Superior temporal gyrus (tissue), 1 donor: ENCODE data around the gene TCF4.

Source experiments
- DNase-seq: peaks from one replicate; pipeline ENCODE4 v3.0.0-alpha.2; 2016; ENCODE audit errors: extremely low spot score

Gene TCF4

DNA sequence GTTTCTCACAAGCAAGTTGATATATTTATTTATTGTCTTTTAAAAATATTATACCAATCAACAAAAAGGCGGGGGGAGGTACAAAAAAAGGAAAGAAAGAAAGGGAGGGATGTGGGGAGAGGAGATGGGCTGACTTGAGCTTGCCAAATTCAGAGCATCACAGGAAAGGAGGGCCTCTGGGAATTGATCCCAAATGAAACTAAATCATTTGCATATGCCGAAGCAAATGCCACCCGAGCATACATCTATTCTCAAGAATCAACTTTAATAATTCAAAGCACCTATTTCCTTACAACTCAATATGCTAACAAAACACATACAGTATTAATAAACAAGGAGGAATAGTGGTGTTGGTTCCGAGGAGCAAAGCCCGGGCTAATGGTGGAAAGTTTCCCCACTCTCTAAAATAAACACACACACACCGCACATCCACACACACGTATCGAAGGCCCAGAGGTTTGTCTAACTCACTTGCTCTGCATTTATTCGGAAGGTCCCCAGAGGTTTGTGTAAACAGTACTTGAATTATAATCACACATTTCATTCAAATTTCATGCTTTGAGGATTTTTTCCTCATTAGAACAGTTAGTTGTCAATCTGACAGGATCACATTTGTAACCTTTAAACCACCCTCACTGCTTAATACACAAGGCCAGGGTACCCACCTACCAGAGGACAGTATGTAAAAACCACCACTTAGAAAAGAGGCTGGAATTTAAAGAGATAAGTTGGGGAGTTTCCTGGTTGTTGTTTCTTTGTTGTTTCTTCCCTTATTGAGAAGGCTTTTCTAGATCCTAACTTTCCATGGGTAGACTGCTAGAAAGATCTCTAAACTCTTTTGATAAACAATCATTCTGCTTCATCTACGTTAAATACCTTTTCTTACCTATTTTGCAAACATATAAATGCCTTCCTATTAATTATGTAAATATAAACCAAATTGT is 264.7 kb downstream of the TCF4 start:
- peak; percentile 80 for DNase-seq

DNA sequence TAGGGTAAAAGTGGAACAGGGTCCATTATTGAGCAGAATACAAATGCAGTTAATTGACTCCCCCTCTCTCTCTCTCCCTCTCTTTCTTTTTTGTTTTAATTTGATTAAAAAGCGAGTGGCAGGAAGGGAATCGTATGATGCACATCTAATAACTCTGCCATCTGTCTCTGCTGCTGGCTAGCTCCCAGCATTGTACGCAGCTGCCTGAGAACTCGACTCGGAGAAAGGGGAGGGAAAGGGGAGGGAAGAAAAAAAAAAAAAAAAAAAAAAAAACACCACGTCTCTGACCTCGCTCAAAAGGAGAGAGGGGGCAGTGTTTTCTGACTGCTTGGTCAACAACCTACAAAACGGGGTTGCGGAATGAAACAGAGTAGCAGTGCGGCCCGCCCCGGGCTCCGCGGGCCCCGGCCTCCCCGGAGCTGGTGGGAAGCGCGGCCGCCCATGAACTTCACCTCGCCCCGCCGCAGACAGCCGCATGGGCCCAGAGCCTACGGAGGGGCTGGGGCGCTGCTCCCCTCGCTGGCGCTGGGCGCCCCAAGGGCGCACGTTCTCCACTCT is 265.7 kb downstream of the TCF4 start:
- DNase-seq = peak; percentile 96

- DNase-seq = peak; percentile 95
Measured at GRCh38 chr18:55321265-55322177, 266.5 kb downstream of the TCF4 start.

- peak; percentile 85 for DNase-seq
Measured at GRCh38 chr18:55320424-55321264, 267.3 kb downstream of the TCF4 start.

GRCh38 chr18:55319459-55320193 is 268.4 kb downstream of the TCF4 start:
- DNase-seq = peak; percentile 79

DNA sequence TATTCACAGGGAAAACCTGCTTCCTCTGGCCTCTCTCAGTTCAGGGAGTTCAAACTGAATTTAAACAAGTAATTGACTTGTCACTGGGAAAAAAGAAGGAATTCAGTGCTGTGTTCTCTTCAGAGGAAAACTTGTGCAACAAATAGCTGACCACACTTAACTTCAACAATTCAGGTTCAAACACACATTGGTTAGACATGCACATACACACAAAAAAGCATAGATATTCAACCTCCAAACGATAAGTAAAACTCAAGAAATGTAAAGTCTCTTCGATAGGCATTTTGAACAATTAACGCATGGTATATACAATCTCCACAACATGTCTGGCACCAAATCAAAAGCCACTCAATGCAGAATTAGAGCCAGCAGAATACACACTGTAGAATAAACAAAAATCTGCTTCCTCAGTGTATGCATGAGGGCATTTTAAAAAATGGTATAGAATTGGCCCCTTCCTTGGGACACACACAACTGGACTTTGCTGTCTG is 269.0 kb downstream of the TCF4 start:
- DNase-seq = peak; percentile 83

GRCh38 chr18:55317864-55318263 is 270.1 kb downstream of the TCF4 start:
- peak; percentile 78 for DNase-seq

- DNase-seq = no peak
Measured at GRCh38 chr18:55317324-55317723, 270.7 kb downstream of the TCF4 start.

DNA sequence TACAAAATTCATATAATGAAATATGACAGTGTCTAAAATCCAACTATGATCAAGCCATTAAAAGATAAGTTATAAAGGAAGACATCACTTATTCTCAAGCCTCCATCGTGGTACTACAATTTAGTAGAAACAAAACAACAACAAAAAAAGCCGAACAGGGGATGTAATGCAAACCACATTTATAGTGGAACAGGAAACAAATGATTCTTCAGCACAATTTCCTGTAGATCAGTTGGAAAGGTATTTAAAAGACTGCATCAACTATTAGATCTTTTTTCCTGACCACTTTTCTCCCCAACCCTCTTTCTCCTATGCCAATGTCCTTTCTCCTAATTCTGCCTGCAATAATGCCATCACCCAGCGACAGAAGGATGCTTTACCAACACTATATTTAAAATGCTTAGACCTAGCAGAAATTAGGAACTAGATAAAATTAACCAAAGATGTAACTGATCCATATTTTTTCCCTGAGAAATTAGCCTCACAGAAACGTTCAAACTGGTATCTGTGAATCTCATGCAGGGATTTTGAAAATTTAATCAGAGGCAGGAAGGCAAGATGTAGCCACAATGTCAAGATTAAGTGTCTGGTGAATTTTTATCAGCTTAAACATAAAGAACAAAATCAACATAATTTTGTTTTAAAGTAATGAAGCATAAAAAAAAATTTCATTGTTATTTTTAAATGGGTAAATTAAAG is 271.4 kb downstream of the TCF4 start:
- DNase-seq = peak; percentile 70

DNA sequence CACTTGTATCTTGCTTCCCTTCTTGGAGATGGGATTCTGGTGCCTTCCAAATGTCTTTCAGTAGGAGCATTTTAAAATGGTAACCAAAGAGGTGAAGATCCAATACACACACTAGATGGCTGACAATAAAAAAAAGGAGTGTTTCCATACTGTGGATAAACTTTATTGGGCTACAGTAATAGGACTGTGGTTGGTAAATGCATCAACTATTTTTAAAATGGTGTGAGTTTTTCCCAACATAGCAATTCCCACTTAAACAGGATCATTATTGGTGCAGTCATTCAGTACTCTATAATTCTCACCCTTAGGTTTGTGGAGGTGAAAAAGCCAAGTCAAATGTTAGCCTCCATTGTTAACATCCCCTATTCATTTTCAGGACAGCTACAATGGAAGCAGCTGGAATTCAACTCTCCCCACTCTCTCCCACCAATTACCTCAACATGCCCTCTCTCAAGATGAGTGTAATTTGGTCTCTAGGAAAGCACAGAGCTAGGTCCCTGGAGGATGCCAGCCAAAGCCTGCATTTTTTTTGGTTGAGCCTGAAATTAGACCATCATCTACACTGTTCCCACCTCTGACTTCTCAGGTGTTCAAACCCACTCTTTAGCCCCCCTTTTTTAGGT is 273.3 kb downstream of the TCF4 start:
- no peak for DNase-seq

GRCh38 chr18:55314031-55314430 is 274.0 kb downstream of the TCF4 start:
- no peak for DNase-seq

DNA sequence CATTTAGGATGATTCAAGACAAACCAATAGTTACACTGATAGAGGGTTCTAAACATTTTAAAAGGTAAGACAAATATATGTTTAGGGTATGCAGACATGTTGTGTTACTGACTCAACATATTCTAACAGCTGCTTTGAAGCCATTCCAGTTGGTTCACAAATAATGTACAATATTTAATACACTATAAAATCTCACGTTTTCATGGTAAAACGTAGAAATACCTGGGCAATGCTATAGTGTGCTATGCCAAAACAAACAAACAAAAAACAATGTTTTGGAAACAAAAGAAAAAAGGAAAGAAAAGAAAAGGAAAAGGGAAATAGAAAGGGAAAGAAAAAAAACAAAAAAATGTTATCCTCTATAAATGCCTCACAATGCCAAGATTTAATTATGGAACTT is 277.1 kb downstream of the TCF4 start:
- no peak for DNase-seq

GRCh38 chr18:55310044-55310676 is 277.8 kb downstream of the TCF4 start:
- no peak for DNase-seq

DNA sequence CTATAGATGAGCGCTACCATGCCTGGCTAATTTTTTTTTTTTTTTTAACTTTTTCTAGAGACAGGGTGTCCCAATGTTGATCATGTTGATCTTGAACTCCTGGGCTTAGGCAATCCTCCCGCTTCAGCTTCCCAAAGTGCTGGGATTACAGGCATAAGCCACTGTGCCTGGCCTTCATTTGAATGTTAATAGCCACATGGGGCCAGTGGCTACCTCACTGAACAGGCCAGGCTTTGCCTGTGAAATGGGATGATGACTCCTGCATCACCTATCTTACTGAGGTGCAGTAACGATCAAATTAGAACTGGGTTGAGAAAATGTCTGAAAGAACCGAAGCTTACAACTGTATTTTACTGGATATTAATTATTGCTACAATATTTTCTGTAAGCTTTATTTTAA is 278.7 kb downstream of the TCF4 start:
- DNase-seq = no peak

DNA sequence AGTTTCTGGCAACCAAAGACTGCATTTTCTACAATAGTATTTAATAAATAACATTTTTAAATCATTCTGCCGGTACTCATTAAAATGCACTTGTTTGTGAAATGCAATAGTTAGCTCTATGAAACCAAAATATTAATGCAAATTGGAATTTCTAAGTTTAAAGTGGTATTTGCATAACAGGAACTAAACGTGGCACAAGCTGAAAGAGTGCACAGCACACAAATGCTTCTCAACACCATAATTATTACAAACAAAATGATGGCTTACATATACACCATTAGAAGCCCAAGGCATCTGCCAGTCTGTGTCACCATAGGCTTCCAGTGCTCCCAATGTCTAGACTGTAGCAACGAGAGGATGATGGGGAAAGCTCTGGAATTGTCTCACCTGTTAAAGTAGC is 280.5 kb downstream of the TCF4 start:
- no peak for DNase-seq

GRCh38 chr18:55306359-55307024 is 281.5 kb downstream of the TCF4 start:
- DNase-seq = no peak

DNA sequence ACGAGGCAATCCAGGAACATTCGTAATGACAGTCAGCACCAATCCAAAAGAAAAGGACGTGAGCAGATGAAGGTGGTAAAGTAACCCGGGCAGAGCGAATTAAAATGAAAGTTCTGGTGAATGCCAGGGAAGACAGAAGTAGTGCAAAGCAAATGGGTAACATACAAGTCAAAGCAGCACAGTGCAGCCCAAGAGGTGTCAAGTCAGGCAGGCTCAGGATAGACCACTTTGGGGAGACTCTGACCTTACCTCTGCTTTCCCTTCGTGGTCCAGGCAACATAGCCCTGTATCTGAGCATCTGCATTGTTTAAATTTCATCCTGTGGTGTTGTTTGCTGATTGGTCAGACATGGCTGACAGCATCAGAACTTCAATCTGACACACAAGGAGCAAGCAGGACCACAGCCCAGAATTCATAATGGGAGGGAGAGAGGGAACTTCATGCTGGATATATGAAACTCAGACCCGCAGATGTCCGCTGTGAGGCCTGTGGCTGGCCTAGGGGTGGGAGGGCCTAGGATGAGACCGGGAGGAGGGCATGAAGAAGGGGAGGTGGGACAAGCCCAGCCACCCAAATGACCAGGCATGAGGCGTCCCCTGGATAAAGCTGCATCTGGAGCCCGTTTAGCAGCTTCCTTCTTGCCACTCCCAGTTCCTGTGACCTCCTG is 285.7 kb downstream of the TCF4 start:
- no peak for DNase-seq

DNA sequence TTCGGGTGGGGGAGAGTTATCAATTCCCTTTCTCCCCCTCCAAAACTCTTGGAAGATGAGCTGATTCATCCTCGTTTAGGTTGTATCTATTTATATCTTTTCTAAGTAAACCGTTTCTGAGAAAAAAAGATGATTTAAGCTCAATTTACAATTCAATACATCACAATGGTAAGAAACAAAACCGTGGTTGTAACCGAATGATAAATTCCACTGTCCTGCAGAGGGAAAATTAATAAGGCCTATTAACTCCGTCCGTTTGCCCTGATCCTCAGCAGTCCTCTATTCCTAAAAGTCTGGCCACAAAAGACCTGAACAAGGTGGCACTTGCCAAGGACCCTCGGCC is 286.2 kb downstream of the TCF4 start:
- no peak for DNase-seq
